HL-60 (cell line): ENCODE results near the gene INSC.

ENCODE experiments used
- DNase-seq, 2 experiments: peaks; one replicate each; pipeline ENCODE4 v3.0.0-alpha.2; 2010 to 2020; ENCODE audit warnings: low read depth in 1 of 2, low spot score in 1 of 2
- H3K27ac ChIP-seq: fragments of 250-450 bp; sonication (Bioruptor Pico); replicated peaks from 2 replicates; pipeline ENCODE4 v1.5.1; 2020; ENCODE audit warnings: mild to moderate bottlenecking, moderate library complexity
- H3K27me3 ChIP-seq: fragments of 250-450 bp; sonication (Bioruptor Pico); 2 replicates; pipeline ENCODE4 v1.5.1; 2021; ENCODE audit warnings: mild to moderate bottlenecking, moderate library complexity; ENCODE audit not compliant: insufficient read depth, poor library complexity, severe bottlenecking
- H3K4me3 ChIP-seq: replicated peaks from 2 replicates; pipeline ENCODE4 v1.5.1; 2011; ENCODE audit warnings: mild to moderate bottlenecking, control low read depth, low read length; ENCODE audit not compliant: insufficient read depth
- CTCF ChIP-seq: IDR thresholded peaks from one replicate; pipeline ENCODE4 v1.5.1; 2011; ENCODE audit warnings: low read length, control low read depth, inconsistent platforms; ENCODE audit not compliant: insufficient read depth
- GABPA ChIP-seq: IDR thresholded peaks from 2 replicates; pipeline ENCODE4 v1.6.1; 2012; ENCODE audit warnings: low read depth
- POLR2AphosphoS5 ChIP-seq: IDR thresholded peaks from 2 replicates; pipeline ENCODE4 v1.6.1; 2012; ENCODE audit warnings: low read depth
- REST ChIP-seq: IDR thresholded peaks from 2 replicates; pipeline ENCODE4 v1.6.1; 2012; ENCODE audit warnings: low read depth; ENCODE audit not compliant: insufficient replicate concordance
- SPI1 ChIP-seq: IDR thresholded peaks from 2 replicates; pipeline ENCODE4 v1.6.1; 2012; ENCODE audit warnings: low read depth, mild to moderate bottlenecking, borderline replicate concordance

INSC gene

GRCh38 chr11:15186146-15186545 lies 71.4 kb downstream of the INSC start:
- no peak overlapping the region for H3K27ac ChIP-seq
- DNase-seq = no peak
- TF ChIP-seq REST (no peak), GABPA (no peak), CTCF (no peak)

GRCh38 chr11:15189189-15189588 lies 74.5 kb downstream of the INSC start:
- H3K27me3 ChIP-seq = peaks cover 2% of the 10 kb centered on the region
- H3K4me3 ChIP-seq = no peak overlapping the region
- H3K27ac ChIP-seq = no peak overlapping the region
- no peak for DNase-seq
- no peak for TF ChIP-seq SPI1
- no peak for TF ChIP-seq CTCF
- TF ChIP-seq GABPA = no peak
- no peak for TF ChIP-seq REST
- TF ChIP-seq POLR2AphosphoS5 = no peak

More at GRCh38 chr11:15186146-15186545, 71.4 kb downstream of the INSC start:
- no peak overlapping the region for H3K4me3 ChIP-seq
- peaks cover 2% of the 10 kb centered on the region for H3K27me3 ChIP-seq

GRCh38 chr11:15189641-15190365 lies 75.1 kb downstream of the INSC start:
- DNase-seq = no peak
- Histone ChIP-seq H3K27ac (no peak overlapping the region), H3K27me3 (peaks cover 4% of the 10 kb centered on the region), H3K4me3 (no peak overlapping the region)
- TF ChIP-seq CTCF = no peak
- no peak for TF ChIP-seq GABPA
- TF ChIP-seq REST = no peak
- TF ChIP-seq POLR2AphosphoS5 = no peak
- no peak for TF ChIP-seq SPI1
